Common myeloid progenitor, CD34-positive (primary cell): ENCODE measurements around the gene PRKCA.
"Not testable (repeated sequence)": the region's sequence is repeated elsewhere in the genome, so short reads cannot be mapped to it uniquely, and the experiment has no call there.

Experiments
- CTCF ChIA-PET: fragments of 350-600 bp; sonication (Branson Sonifier 250); formaldehyde crosslinking; loops from one replicate; lab custom pipeline; 2021; ENCODE audit warnings: antibody characterized with exemption; lab: Charles Lee
- POLR2A ChIA-PET: fragments of 350-600 bp; sonication (Branson Sonifier 250); formaldehyde crosslinking; loops from one replicate; lab custom pipeline; 2021; ENCODE audit warnings: antibody characterized with exemption; lab: Charles Lee
- DNase-seq, 3 donors: peaks; one replicate each; pipeline versions ENCODE4 v3.0.0 to v3.0.0-alpha.2; 2013
- H3K27ac ChIP-seq, 2 experiments: 1 replicate in 1 of 2; 2 replicates in 1 of 2; pipeline ENCODE4 v1.7.0; 2013; ENCODE audit warnings: inconsistent platforms in 2 of 2, low read length in 2 of 2, mild to moderate bottlenecking in 2 of 2, low read depth in 1 of 2, moderate library complexity in 1 of 2; ENCODE audit not compliant: severe bottlenecking in 2 of 2, insufficient read depth in 1 of 2, poor library complexity in 1 of 2
- H3K27me3 ChIP-seq, 5 experiments: replicated peaks in 2 of 5; 1 replicate in 3 of 5; 2 replicates in 2 of 5; pipeline versions ENCODE4 v1.6.1 to v1.7.0; 2013; ENCODE audit warnings: low read length in 4 of 5, mild to moderate bottlenecking in 2 of 5, moderate library complexity in 2 of 5, inconsistent platforms in 1 of 5; ENCODE audit not compliant: insufficient read depth in 5 of 5, control insufficient read depth in 4 of 5
- H3K36me3 ChIP-seq, 4 experiments: 1 replicate in 2 of 4; 2 replicates in 2 of 4; pipeline versions ENCODE4 v1.6.1 to v1.7.0; 2013; ENCODE audit warnings: low read length in 3 of 4, control low read depth in 1 of 4, mild to moderate bottlenecking in 1 of 4; ENCODE audit not compliant: control insufficient read depth in 4 of 4, insufficient read depth in 4 of 4
- H3K4me1 ChIP-seq, 4 experiments: 1 replicate in 3 of 4; 2 replicates in 1 of 4; pipeline versions ENCODE4 v1.6.1 to v1.7.1; 2013; ENCODE audit warnings: low read length in 3 of 4, mild to moderate bottlenecking in 3 of 4, control low read depth in 1 of 4, inconsistent platforms in 1 of 4, moderate library complexity in 1 of 4; ENCODE audit not compliant: control insufficient read depth in 4 of 4, insufficient read depth in 4 of 4; ENCODE audit errors: control extremely low read depth in 1 of 4
- H3K4me3 ChIP-seq, 7 experiments: 1 replicate in 4 of 7; 2 replicates in 3 of 7; pipeline versions ENCODE4 v1.5.1 to v1.7.0; 2013; ENCODE audit warnings: mild to moderate bottlenecking in 7 of 7, low read length in 6 of 7, moderate library complexity in 6 of 7, inconsistent platforms in 2 of 7, low read depth in 2 of 7, control low read depth in 1 of 7; ENCODE audit not compliant: insufficient read depth in 4 of 7, control insufficient read depth in 1 of 7; ENCODE audit errors: extremely low read depth in 1 of 7
- H3K9me3 ChIP-seq, 5 experiments: 1 replicate in 4 of 5; 2 replicates in 1 of 5; pipeline versions ENCODE4 v1.6.1 to v1.7.1; 2013; ENCODE audit warnings: low read length in 4 of 5, mild to moderate bottlenecking in 2 of 5, inconsistent platforms in 1 of 5, low read depth in 1 of 5, moderate library complexity in 1 of 5; ENCODE audit not compliant: control insufficient read depth in 4 of 5, insufficient read depth in 2 of 5; ENCODE audit errors: control extremely low read depth in 1 of 5
- WGBS: methylation state at CpG from one replicate; pipeline ENCODE4 v1.1.5; 2013; ENCODE audit not compliant: insufficient coverage; 5-methylcytosine and 5-hydroxymethylcytosine counted together

Gene PRKCA

DNA sequence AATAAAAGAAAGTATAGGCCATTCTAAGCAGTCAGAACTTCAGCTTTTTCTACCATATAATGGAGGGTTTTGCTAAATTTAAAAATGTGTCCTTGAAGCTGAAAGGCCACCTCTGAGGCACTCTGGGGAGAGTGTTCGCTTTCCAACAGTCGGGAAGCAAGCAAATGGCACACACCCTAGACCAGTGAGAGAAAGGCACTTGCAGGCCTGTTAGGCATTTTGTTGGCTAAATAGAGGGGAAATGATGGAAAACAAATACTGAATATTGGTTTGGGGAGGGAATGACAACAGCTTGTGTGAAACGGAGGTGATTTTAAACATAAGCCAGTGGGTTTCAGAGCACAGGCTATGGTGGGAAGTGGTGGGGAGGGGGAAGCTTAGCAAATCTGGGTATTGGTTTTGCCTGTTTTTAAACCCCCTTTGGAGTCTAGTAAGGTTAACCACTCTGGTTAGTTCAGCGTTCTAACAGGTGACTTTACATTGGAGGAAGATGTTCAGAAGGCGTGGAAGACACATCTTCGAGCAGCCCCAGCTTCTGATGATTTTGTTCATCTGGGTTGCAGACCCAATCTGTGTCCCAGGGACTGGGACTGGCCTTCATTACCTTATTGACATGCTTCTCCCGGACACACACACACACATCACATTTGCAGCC, 90.5 kb downstream of the PRKCA start:
- Histone ChIP-seq H3K9me3 (no peaks in the 10 kb centered on the region), H3K27ac (no peak overlapping the region), H3K36me3 (no peaks in the 10 kb centered on the region), H3K4me1 (peaks cover 0 to 11% (median 7%) of the 10 kb centered on the region in 4 experiments), H3K4me3 (no peak overlapping the region), H3K27me3 (peaks cover 0 to 20% (median 0%) of the 10 kb centered on the region in 5 experiments)
- DNase-seq = no peak
- ChIA-PET POLR2A (no interaction called here), CTCF (interaction anchor here (0.6 kb wide), 1 partner anchor 1048 kb away, joined by 3 read pairs; no protein-coding TSS in a partner anchor)
- WGBS = 88% methylated on average over 6 of the region's 7 CpGs

DNA sequence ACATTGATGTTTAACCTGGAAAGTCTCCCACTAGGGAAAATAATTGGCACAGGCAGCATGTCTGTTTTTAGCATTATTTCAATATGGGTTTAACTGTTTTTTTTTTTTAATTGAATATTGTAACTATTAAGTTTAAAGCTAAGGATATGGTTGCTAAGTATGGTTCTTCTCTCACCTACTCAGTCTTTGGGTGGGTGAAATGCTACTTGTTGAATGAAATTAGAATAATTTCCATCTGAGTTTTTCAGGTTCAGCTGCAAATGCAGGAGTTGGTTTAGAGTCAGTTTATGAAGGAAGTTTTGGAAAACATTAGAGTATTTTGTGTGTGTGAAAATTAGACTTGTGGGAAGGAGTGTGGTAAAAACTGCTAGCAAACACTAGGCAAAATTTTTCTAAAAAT, 93.5 kb downstream of the PRKCA start:
- POLR2A ChIA-PET = interaction anchor here (0.6 kb wide), 1 partner anchor 128 kb away, joined by 3 read pairs; no protein-coding TSS in a partner anchor
- H3K9me3 ChIP-seq = no peaks in the 10 kb centered on the region
- CTCF ChIA-PET = no interaction called here

DNA sequence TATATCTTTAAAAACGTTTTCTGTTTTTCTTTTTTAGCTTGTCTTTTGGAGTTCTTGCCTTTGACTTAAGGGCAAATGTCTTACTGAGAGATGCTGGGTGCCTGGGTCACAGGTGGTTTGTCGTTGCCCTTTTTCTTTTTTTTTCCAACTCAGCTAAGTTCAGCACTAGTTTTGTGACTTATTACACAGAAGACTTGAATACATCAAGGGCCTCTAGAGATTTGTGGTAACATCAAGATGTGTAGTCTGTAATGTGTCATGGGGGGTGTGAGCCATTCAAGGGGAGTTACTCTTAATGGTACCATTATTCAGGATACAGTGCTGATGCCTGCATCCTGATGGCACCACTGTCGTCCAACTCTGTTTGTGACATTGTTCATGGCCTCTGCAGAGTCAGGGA, 95.1 kb downstream of the PRKCA start:
- whole genome bisulfite sequencing = 100% methylated on average over 1 of the region's 3 CpGs
- CTCF ChIA-PET = no interaction called here

More for the DNA sequence above, 93.5 kb downstream of the PRKCA start:
- Histone ChIP-seq H3K27ac (no peak overlapping the region), H3K4me1 (peaks cover 0 to 15% (median 8%) of the 10 kb centered on the region in 4 experiments), H3K27me3 (peaks cover 0 to 11% (median 0%) of the 10 kb centered on the region in 5 experiments), H3K36me3 (no peaks in the 10 kb centered on the region), H3K4me3 (no peak overlapping the region)
- DNase-seq = no peak

DNA sequence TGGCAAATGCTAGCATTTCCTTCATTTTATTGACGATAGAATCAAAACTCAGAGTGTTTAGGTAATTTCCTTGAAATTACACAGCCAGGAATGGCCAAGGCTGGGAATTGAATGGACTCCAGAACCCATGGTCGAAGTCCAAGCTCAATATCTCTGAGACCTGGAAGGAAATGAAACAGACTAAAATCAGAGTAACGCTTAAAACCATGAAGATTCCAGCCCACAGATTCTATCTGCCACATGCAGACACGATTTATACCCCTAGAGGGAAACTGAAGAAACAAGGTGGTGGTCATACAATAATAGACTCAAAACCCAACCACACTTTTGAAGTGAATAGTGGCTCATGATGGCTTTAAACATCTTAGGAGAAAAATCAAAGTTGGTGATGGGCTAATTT, 95.6 kb downstream of the PRKCA start:
- no peak for DNase-seq
- H3K27ac ChIP-seq = no peak overlapping the region
- H3K27me3 ChIP-seq = peaks cover 0 to 7% (median 0%) of the 10 kb centered on the region in 5 experiments
- CTCF ChIA-PET = no interaction called here
- H3K4me1 ChIP-seq = peaks cover 0 to 6% (median 0%) of the 10 kb centered on the region in 4 experiments
- H3K4me3 ChIP-seq = no peak overlapping the region
- no peaks in the 10 kb centered on the region for H3K36me3 ChIP-seq
- 94% methylated on average over 2 of the region's 4 CpGs for WGBS
- POLR2A ChIA-PET = interaction anchor here (1.1 kb wide), 1 partner anchor 10 kb away, joined by 3 read pairs; no protein-coding TSS in a partner anchor
- H3K9me3 ChIP-seq = no peaks in the 10 kb centered on the region

More for the DNA sequence above, 95.1 kb downstream of the PRKCA start:
- Histone ChIP-seq H3K9me3 (no peaks in the 10 kb centered on the region), H3K27ac (no peak overlapping the region), H3K36me3 (no peaks in the 10 kb centered on the region), H3K4me3 (no peak overlapping the region), H3K27me3 (peaks cover 0 to 7% (median 0%) of the 10 kb centered on the region in 5 experiments), H3K4me1 (peaks cover 0 to 9% (median 3%) of the 10 kb centered on the region in 4 experiments)
- DNase-seq = no peak
- POLR2A ChIA-PET = interaction anchor here (1.1 kb wide), 1 partner anchor 9 kb away, joined by 3 read pairs; no protein-coding TSS in a partner anchor

DNA sequence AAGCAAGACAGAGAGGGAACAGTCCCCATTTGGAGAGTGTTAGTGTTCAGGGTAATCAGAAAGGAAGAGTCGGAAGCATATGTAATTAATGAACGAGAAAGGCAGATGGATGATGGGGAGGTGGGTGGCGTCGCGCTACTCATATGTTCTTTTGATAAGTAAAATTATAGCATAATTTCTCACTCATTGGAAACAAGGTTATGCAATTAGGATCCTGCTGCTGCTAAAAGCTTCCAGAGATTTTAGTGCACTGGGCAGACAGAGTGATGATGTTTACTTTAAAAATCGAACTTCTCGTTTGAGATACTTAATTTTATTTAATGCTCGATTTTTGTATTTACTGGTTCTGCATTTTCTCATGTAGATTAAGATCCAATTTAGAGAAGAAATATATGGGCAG, 96.2 kb downstream of the PRKCA start:
- Histone ChIP-seq H3K27ac (no peak overlapping the region), H3K36me3 (no peaks in the 10 kb centered on the region), H3K4me3 (no peak overlapping the region), H3K27me3 (peaks cover 0 to 7% (median 0%) of the 10 kb centered on the region in 5 experiments), H3K9me3 (no peaks in the 10 kb centered on the region), H3K4me1 (peaks cover 0 to 6% (median under 1%) of the 10 kb centered on the region in 4 experiments)
- CTCF ChIA-PET = no interaction called here
- 100% methylated on average over 3 of the region's 8 CpGs for WGBS
- no peak for DNase-seq
- POLR2A ChIA-PET = no interaction called here

DNA sequence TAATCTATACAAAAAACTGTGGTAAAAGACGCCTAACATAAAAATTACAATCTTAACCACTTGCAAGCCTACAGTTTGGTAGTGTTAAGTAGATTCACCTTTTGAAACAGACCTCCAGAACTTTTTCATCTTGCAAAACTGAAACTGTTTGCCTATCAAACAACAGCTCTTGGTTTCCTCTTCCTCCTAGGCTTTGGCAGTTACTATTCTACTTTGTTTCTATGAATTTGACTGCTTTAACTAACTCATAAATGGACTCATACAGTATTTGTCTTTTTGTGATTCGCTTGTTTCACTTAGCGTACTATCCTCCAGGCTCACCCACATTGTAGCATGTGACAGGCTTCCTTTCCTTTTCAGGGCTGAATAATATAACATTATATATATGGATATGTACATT, 97.0 kb downstream of the PRKCA start:
- Histone ChIP-seq H3K4me3 (no peak overlapping the region), H3K27ac (no peak overlapping the region), H3K27me3 (peaks cover 0 to 2% (median 0%) of the 10 kb centered on the region in 5 experiments), H3K9me3 (no peaks in the 10 kb centered on the region), H3K4me1 (peaks cover 0 to 11% (median 7%) of the 10 kb centered on the region in 4 experiments), H3K36me3 (no peaks in the 10 kb centered on the region)
- POLR2A ChIA-PET = no interaction called here
- peak in 2 of 3 donors; percentile 19 to 30 for DNase-seq
- CTCF ChIA-PET = no interaction called here
- WGBS = 80% methylated on average over 1 of the region's 3 CpGs

DNA sequence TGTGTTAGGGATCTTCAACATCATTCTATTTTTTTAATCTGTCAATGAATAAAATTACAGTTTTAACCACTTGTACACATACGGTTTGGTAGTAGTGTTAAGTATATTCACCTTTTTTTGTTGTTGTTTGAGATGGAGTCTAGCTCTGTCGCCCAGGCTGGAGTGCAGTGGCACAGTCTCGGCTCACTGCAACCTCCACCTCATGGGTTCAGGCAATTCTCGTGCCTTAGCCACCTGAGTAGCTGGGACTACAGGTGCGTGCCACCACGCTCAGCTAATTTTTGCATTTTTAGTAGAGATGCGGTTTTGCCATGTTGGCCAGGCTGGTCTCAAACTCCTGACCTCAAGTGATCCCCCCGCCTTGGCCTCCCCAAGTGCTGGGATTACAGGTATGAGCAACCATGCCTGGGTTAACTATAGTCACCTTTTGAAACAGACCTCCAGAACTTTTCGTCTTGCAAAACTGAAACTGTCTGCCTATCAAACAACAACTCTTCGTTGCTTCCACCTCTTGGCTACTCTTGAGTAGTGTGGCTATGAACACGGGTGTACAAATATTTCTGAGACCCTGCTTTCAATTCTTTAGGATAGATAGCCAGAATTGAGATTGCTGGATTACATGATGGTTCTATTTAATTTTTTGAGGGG, 97.8 kb downstream of the PRKCA start:
- H3K4me3 ChIP-seq, H3K27me3 ChIP-seq, POLR2A ChIA-PET, H3K36me3 ChIP-seq, H3K9me3 ChIP-seq, H3K27ac ChIP-seq, CTCF ChIA-PET, DNase-seq: not testable (repeated sequence)
- 97% methylated on average over 7 of the region's 11 CpGs for whole genome bisulfite sequencing
- peaks cover 0 to 15% (median 11%) of the 10 kb centered on the region in 4 experiments for H3K4me1 ChIP-seq
